ENCODE measurements around the gene HECTD3. TPM values are rescaled to one million over a fixed set of nuclear protein-coding genes. Genes with fewer than 3 reads are reported as not detected.

HECTD3 gene
- total and polyA plus RNA-seq, 9 of the 15 experiments (the other 6 are each of a cell fraction or from before 2014, with no cell fraction given), result 6.3 to 50.8 (median 18.9) TPM

DNA sequence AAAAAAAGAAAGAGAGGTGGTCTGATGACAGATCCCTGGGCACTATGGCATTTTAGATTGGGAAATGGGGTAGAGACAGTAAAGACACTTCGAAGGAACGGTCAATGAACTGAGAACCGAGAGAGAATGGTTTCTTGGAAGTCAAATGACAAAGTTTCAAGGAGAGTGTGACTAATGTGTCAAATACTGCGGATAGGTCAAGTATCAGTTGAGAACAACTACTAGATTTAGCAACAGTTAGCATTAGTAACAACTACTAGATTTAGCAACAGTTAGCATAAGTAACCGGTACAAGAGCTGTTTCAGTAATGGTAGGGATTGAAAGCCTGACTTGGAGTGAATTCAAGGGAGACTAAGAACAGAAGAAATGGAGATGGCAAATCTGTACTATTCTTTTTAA is 35.9 kb upstream of the HECTD3 start:
- Histone ChIP-seq H3K9me3 (replicated peaks; ENCODE audit: control insufficient read depth, insufficient read depth, low read depth, low read length) (no peaks in the 10 kb centered on the region), H3K9me1 (ENCODE audit: control insufficient read depth, insufficient read depth, low read length) (no peaks in the 10 kb centered on the region), H3K4me2 (ENCODE audit: insufficient read depth, low read length) (no peak overlapping the region), H3K4me3 (no peak overlapping the region), H3K4me1 (replicated peaks in 1 of 2; ENCODE audit: control insufficient read depth in 2 of 2, insufficient read depth in 2 of 2, low read length in 2 of 2) (no peaks in the 10 kb centered on the region), H2AFZ (ENCODE audit: low read depth, low read length) (no peak overlapping the region), H3K27ac (ENCODE audit: extremely low read depth, low read depth, low read length) (no peak overlapping the region), H4K20me1 (replicated peaks; ENCODE audit: control insufficient read depth, insufficient read depth, low read length) (no peaks in the 10 kb centered on the region), H3K9ac (ENCODE audit: insufficient read depth in 1 of 2, low read depth in 2 of 2, low read length in 2 of 2) (no peak overlapping the region), H3K36me3 (ENCODE audit: control insufficient read depth, insufficient read depth, low read length) (no peaks in the 10 kb centered on the region), H3K27me3 (ENCODE audit: control insufficient read depth in 2 of 2, insufficient read depth in 2 of 2, low read length in 2 of 2) (peaks cover 27 to 30% of the 10 kb centered on the region in 2 experiments; a peak in 4 of 5 replicates), H3K79me2 (ENCODE audit: control insufficient read depth, insufficient read depth, low read length) (no peaks in the 10 kb centered on the region)
- CTCF ChIA-PET (ENCODE audit: low intra/inter-chr PET ratio), result no interaction called here
- intact Hi-C loops (cut with micrococcal nuclease) (no loop called here), in situ Hi-C loops (cut with MboI) (no loop called here)
- POLR2A ChIA-PET, result no interaction called here
- WGBS (ENCODE audit: insufficient coverage, low coverage, missing lambda C conversion rate), result 1% methylated on average over 5 of the region's 5 CpGs
- ATAC-seq, result no peak
- FAIRE-seq, result no peak
- BruUV-seq (replicated peaks), result no TSS peak
- DNase-seq (ENCODE audit: extremely low read depth in 1 of 4, low spot score in 3 of 4), result no peak
- no peak for TF ChIP-seq MAFF (IDR thresholded peaks at IDR 0.05; ENCODE audit: low read length)
- TF ChIP-seq RBM22 (IDR thresholded peaks at IDR 0.05; ENCODE audit: low read depth, low read length, poor library complexity, severe bottlenecking), result no peak
- no peak for TF ChIP-seq E2F1 (CRISPR knock-in tag; IDR thresholded peaks at IDR 0.05)
- no peak for TF ChIP-seq ZNF217 (CRISPR knock-in tag; IDR thresholded peaks at IDR 0.05)
- TF ChIP-seq ZBTB8A (IDR thresholded peaks at IDR 0.05; ENCODE audit: partially characterized antibody), result no peak
- no peak for TF ChIP-seq ZNF444 (CRISPR knock-in tag; IDR thresholded peaks at IDR 0.05)
- TF ChIP-seq UBTF (IDR thresholded peaks at IDR 0.05; ENCODE audit: borderline replicate concordance in 1 of 2, low read depth in 2 of 2, low read length in 2 of 2), result no peak
- no peak for TF ChIP-seq HDAC2 (IDR thresholded peaks at IDR 0.05)
- TF ChIP-seq PRMT5 (CRISPR knock-in tag; IDR thresholded peaks at IDR 0.05), result no peak
- no peak for TF ChIP-seq CEBPG (CRISPR knock-in tag; IDR thresholded peaks at IDR 0.05)
- 0 out of 4 replicates have a peak, but pooled peaks of 1 of the 2 experiments have one; percentile 21 for TF ChIP-seq CEBPG (tag; conservative IDR thresholded peaks at IDR 0.05 in 1 of 2, IDR thresholded peaks at IDR 0.05 in 1 of 2)
- TF ChIP-seq ZNF77 (CRISPR knock-in tag; IDR thresholded peaks at IDR 0.05), result no peak
- no peak for TF ChIP-seq IRF2 (CRISPR knock-in tag; IDR thresholded peaks at IDR 0.05)
- no peak for TF ChIP-seq ELK3 (CRISPR knock-in tag; IDR thresholded peaks at IDR 0.05)
- TF ChIP-seq NR2C1 (IDR thresholded peaks at IDR 0.05), result no peak
- TF ChIP-seq NR2C1 (tag; IDR thresholded peaks at IDR 0.05), result no peak
- TF ChIP-seq HMBOX1 (IDR thresholded peaks at IDR 0.05), result peak; percentile 76
- no peak for TF ChIP-seq TRIM28 (IDR thresholded peaks at IDR 0.05)
- TF ChIP-seq SIN3B (IDR thresholded peaks at IDR 0.05; ENCODE audit: low read depth), result no peak
